HG03439 (cell line): Measurements from ENCODE around the gene AFF3.
"Not testable (repeated sequence)": the region's sequence is repeated elsewhere in the genome, so short reads cannot be mapped to it uniquely, and the experiment has no call there.

Experiments used
- ATAC-seq: cut with Tn5 transposase; IDR thresholded peaks from one replicate; pipeline ENCODE4 v1.9.1; 2021; ENCODE audit warnings: mild to moderate bottlenecking, moderate library complexity; ENCODE audit not compliant: unreplicated experiment

The AFF3 gene

GRCh38 chr2:99938250-99938649, 204.1 kb downstream of the AFF3 start:
- ATAC-seq: no peak

- ATAC-seq: no peak
Observed at GRCh38 chr2:99936065-99936464, 206.3 kb downstream of the AFF3 start.

GRCh38 chr2:99935662-99936061, 206.7 kb downstream of the AFF3 start:
- ATAC-seq: no peak

- no peak for ATAC-seq
Observed at GRCh38 chr2:99933894-99934650, 208.3 kb downstream of the AFF3 start.

GRCh38 chr2:99933491-99933890, 208.9 kb downstream of the AFF3 start:
- not testable (repeated sequence) for ATAC-seq

GRCh38 chr2:99928470-99929053, 213.8 kb downstream of the AFF3 start:
- ATAC-seq: no peak

GRCh38 chr2:99927690-99928207, 214.6 kb downstream of the AFF3 start:
- not testable (repeated sequence) for ATAC-seq

- ATAC-seq: no peak
Observed at GRCh38 chr2:99926986-99927385, 215.4 kb downstream of the AFF3 start.

- ATAC-seq: no peak
Observed at GRCh38 chr2:99925960-99926359, 216.4 kb downstream of the AFF3 start.

GRCh38 chr2:99922664-99923063, 219.7 kb downstream of the AFF3 start:
- ATAC-seq: no peak

- ATAC-seq: no peak
Observed at GRCh38 chr2:99921903-99922302, 220.5 kb downstream of the AFF3 start.

GRCh38 chr2:99918389-99918788, 224.0 kb downstream of the AFF3 start:
- no peak for ATAC-seq

- no peak for ATAC-seq
Observed at GRCh38 chr2:99915108-99915675, 227.2 kb downstream of the AFF3 start.

- ATAC-seq: no peak
Observed at GRCh38 chr2:99911736-99912135, 230.7 kb downstream of the AFF3 start.

- no peak for ATAC-seq
Observed at GRCh38 chr2:99910902-99911301, 231.5 kb downstream of the AFF3 start.

- no peak for ATAC-seq
Observed at GRCh38 chr2:99905636-99906035, 236.8 kb downstream of the AFF3 start.

GRCh38 chr2:99905025-99905424, 237.4 kb downstream of the AFF3 start:
- ATAC-seq: no peak

- ATAC-seq: no peak
Observed at GRCh38 chr2:99903981-99904380, 238.4 kb downstream of the AFF3 start.

- no peak for ATAC-seq
Observed at GRCh38 chr2:99900556-99900955, 241.8 kb downstream of the AFF3 start.

GRCh38 chr2:99899882-99900281, 242.5 kb downstream of the AFF3 start:
- ATAC-seq: no peak

- no peak for ATAC-seq
Observed at GRCh38 chr2:99899058-99899855, 243.1 kb downstream of the AFF3 start.
